ENCODE data around the gene QARS1. TPM values are rescaled to one million over a fixed set of nuclear protein-coding genes. Genes with fewer than 3 reads are reported as not detected.

Gene QARS1
- total and polyA plus RNA-seq, 2 experiments from 2014 or later, result 173 to 373 TPM

DNA sequence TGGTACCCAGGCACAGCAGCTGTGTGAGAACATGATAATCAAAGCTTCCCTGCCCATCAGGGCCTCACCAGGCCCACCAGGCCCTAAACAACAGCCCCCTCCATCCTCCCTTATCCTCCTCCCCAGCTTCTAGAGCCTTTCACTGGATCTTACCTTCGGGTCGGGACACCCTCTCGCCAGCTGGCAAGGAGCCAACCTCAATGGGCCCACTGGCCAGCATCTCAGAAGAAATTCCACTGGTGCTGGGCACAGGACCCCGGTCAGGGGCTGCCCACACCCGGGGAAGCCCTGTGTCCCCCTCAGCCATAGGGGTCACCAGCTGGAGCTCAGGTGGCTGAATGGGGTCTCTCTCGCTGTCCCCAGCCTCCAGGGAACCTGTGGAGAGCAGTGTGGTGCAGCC lies 6.8 kb upstream of the QARS1 start:
- DNase-seq (ENCODE audit: low spot score) (no peak), ATAC-seq (no peak)
- TF ChIP-seq EZH2 (IDR thresholded peaks at IDR 0.05; ENCODE audit: low read depth, unreplicated experiment) (no peak), JUNB (IDR thresholded peaks at IDR 0.05; ENCODE audit: unreplicated experiment) (no peak), ZNF114 (CRISPR knock-in tag; IDR thresholded peaks at IDR 0.05) (no peak), NANOG (IDR thresholded peaks at IDR 0.05; ENCODE audit: borderline replicate concordance) (no peak), ETS1 (IDR thresholded peaks at IDR 0.05) (no peak), ZNF462 (CRISPR knock-in tag; IDR thresholded peaks at IDR 0.05) (no peak), CTCF (conservative IDR thresholded peaks at IDR 0.05; ENCODE audit: low read depth in 2 of 2) (no peak), STAT1 (IDR thresholded peaks at IDR 0.05; ENCODE audit: unreplicated experiment) (no peak)
- Histone ChIP-seq H3K79me2 (replicated peaks; ENCODE audit: insufficient read depth) (no peaks in the 10 kb centered on the region), H2AFZ (no peak overlapping the region), H3K4me1 (ENCODE audit: insufficient read depth) (no peaks in the 10 kb centered on the region), H3K9me2 (ENCODE audit: insufficient read depth) (no peaks in the 10 kb centered on the region), H3K4me2 (no peak overlapping the region), H3F3A (replicated peaks; ENCODE audit: low read depth) (no peaks in the 10 kb centered on the region), H3K36me3 (ENCODE audit: insufficient read depth) (peaks cover 18% of the 10 kb centered on the region), H3K27me3 (ENCODE audit: insufficient read depth) (no peaks in the 10 kb centered on the region), H3K4me3 (no peak overlapping the region), H3K27ac (ENCODE audit: low read depth) (no peak overlapping the region), H4K20me1 (replicated peaks; ENCODE audit: insufficient read depth) (no peaks in the 10 kb centered on the region; the same call in 1 of the 2 replicates)
- no peaks in the 10 kb centered on the region; the same call in 2 of the 3 replicates for H3K9me3 Mint-ChIP-seq
- H3K27me3 Mint-ChIP-seq (ENCODE audit: insufficient read depth, low read depth, poor library complexity), result peaks cover 4% of the 10 kb centered on the region
- no peak overlapping the region for H3K27ac Mint-ChIP-seq
- H3K36me3 Mint-ChIP-seq (ENCODE audit: low read depth), result peaks cover 65% of the 10 kb centered on the region
- no peaks in the 10 kb centered on the region for H3K4me1 Mint-ChIP-seq
- H3K4me3 Mint-ChIP-seq, result no peak overlapping the region
